ENCODE data around the gene AGK. TPM values are rescaled to one million over a fixed set of nuclear protein-coding genes. Genes with fewer than 3 reads are reported as not detected.

AGK gene
- polyA plus RNA-seq, 2 of the 4 experiments (the other 2 are of a cell fraction) = 29.6 to 63.5 TPM

- Histone ChIP-seq H3K4me2 (no peak overlapping the region), H3K27ac (no peak overlapping the region), H3K9me3 (no peaks in the 10 kb centered on the region), H3K4me3 (no peak overlapping the region), H3K4me1 (no peaks in the 10 kb centered on the region)
- DNase-seq (ENCODE audit: low read depth in 1 of 2, low spot score in 1 of 2) = no peak
- FAIRE-seq = no peak
- no peak for ATAC-seq
- CTCF ChIA-PET = no interaction called here
- POLR2A ChIA-PET = no interaction called here
- TF ChIP-seq, protein P1, sequence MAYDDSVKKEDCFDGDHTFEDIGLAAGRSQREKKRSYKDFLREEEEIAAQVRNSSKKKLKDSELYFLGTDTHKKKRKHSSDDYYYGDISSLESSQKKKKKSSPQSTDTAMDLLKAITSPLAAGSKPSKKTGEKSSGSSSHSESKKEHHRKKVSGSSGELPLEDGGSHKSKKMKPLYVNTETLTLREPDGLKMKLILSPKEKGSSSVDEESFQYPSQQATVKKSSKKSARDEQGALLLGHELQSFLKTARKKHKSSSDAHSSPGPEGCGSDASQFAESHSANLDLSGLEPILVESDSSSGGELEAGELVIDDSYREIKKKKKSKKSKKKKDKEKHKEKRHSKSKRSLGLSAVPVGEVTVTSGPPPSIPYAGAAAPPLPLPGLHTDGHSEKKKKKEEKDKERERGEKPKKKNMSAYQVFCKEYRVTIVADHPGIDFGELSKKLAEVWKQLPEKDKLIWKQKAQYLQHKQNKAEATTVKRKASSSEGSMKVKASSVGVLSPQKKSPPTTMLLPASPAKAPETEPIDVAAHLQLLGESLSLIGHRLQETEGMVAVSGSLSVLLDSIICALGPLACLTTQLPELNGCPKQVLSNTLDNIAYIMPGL (CRISPR knock-in tag; IDR thresholded peaks at IDR 0.05; ENCODE audit: borderline replicate concordance) = no peak
- TF ChIP-seq POLR2AphosphoS2 (conservative IDR thresholded peaks at IDR 0.05; ENCODE audit: low read length) (no peak), HDAC2 (IDR thresholded peaks at IDR 0.05) (no peak), RAD21 (conservative IDR thresholded peaks at IDR 0.05 in 1 of 2, IDR thresholded peaks at IDR 0.05 in 1 of 2) (no peak), HOXB13 (CRISPR knock-in tag; IDR thresholded peaks at IDR 0.05; ENCODE audit: low read depth) (no peak), SREBF2 (IDR thresholded peaks at IDR 0.05) (no peak), HOXB5 (CRISPR knock-in tag; IDR thresholded peaks at IDR 0.05) (no peak), CEBPB (IDR thresholded peaks at IDR 0.05) (no peak), EHF (CRISPR knock-in tag; IDR thresholded peaks at IDR 0.05) (no peak), TP53 (CRISPR knock-in tag; IDR thresholded peaks at IDR 0.05) (no peak), CHD4 (IDR thresholded peaks at IDR 0.05; ENCODE audit: borderline replicate concordance) (no peak), NR3C1 (IDR thresholded peaks at IDR 0.05) (no peak), ZNF302 (CRISPR knock-in tag; IDR thresholded peaks at IDR 0.05) (no peak), CTCF (IDR thresholded peaks at IDR 0.05) (no peak), ZFP36 (IDR thresholded peaks at IDR 0.05; ENCODE audit: borderline replicate concordance, partially characterized antibody) (no peak), PHF8 (IDR thresholded peaks at IDR 0.05; ENCODE audit: borderline replicate concordance, low read depth) (no peak), SMC3 (IDR thresholded peaks at IDR 0.05) (no peak), ATOH8 (CRISPR knock-in tag; IDR thresholded peaks at IDR 0.05; ENCODE audit: low read depth) (no peak)
- TF ChIP-seq, protein P2, sequence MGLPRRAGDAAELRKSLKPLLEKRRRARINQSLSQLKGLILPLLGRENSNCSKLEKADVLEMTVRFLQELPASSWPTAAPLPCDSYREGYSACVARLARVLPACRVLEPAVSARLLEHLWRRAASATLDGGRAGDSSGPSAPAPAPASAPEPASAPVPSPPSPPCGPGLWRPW (IDR thresholded peaks at IDR 0.05) = no peak
Observed at GRCh38 chr7:141537906-141538305, 13.3 kb upstream of the AGK start.

GRCh38 chr7:141541375-141541774, 9.8 kb upstream of the AGK start:
- no peak for FAIRE-seq
- Histone ChIP-seq H3K4me2 (no peak overlapping the region), H3K9me3 (no peaks in the 10 kb centered on the region), H3K4me1 (no peaks in the 10 kb centered on the region), H3K27ac (no peak overlapping the region), H3K4me3 (no peak overlapping the region)
- no peak for DNase-seq (ENCODE audit: low read depth in 1 of 2, low spot score in 1 of 2)
- ATAC-seq = no peak; a peak in 1 of 6 replicates
- POLR2A ChIA-PET = interaction anchor here (0.5 kb wide), 1 partner anchor 263 kb away, joined by 3 read pairs; no protein-coding TSS in a partner anchor
- no peak for TF ChIP-seq TP53 (CRISPR knock-in tag; IDR thresholded peaks at IDR 0.05)
- TF ChIP-seq RCOR1 (IDR thresholded peaks at IDR 0.05; ENCODE audit: low read depth, low read length) = no peak
- no peak for TF ChIP-seq RFX5 (IDR thresholded peaks at IDR 0.05)
- no peak for TF ChIP-seq HOXA7 (CRISPR knock-in tag; IDR thresholded peaks at IDR 0.05)
- no peak for TF ChIP-seq CTCF (IDR thresholded peaks at IDR 0.05)
- no peak for TF ChIP-seq HEYL (CRISPR knock-in tag; IDR thresholded peaks at IDR 0.05)
- TF ChIP-seq, protein P1 (CRISPR knock-in tag; IDR thresholded peaks at IDR 0.05; ENCODE audit: borderline replicate concordance) = no peak
- no peak for TF ChIP-seq CBX8 (IDR thresholded peaks at IDR 0.05)
- no peak for TF ChIP-seq EP300 (IDR thresholded peaks at IDR 0.05)
- no peak for TF ChIP-seq NFE2L2 (conservative IDR thresholded peaks at IDR 0.05; ENCODE audit: low read length)
- no peak for TF ChIP-seq MAZ (IDR thresholded peaks at IDR 0.05; ENCODE audit: borderline replicate concordance, low read depth, low read length)
- no peak for TF ChIP-seq RAD21 (conservative IDR thresholded peaks at IDR 0.05 in 1 of 2, IDR thresholded peaks at IDR 0.05 in 1 of 2)
- no peak for TF ChIP-seq POLR2AphosphoS2 (conservative IDR thresholded peaks at IDR 0.05; ENCODE audit: low read length)
- CTCF ChIA-PET = interaction anchor here (1.0 to 3.9 kb wide), 4 partner anchors 8 to 731 kb away, joined by 3 to 35 read pairs (median 4); no protein-coding TSS in a partner anchor
- WGBS (ENCODE audit: missing lambda C conversion rate) = 35% methylated on average over 2 of the region's 2 CpGs

Measured in A549 (cell line).